Forelimb muscle (tissue), 1 donor: Measurements from ENCODE around the gene BIN2. TPM values are rescaled to one million over a fixed set of nuclear protein-coding genes. Genes with fewer than 3 reads are reported as not detected.

Experiments
- DNase-seq: peaks from one replicate; pipeline ENCODE4 v3.0.0-alpha.2; 2013; ENCODE audit warnings: low read depth
- polyA plus RNA-seq: library from polyadenylated mRNA; unstranded; fragments of 120-200 nt; gene quantifications from one replicate; pipeline ENCODE4 v1.2.1, GENCODE V29; 2013; ENCODE audit not compliant: insufficient read length

Gene BIN2
- polyA plus RNA-seq, result 2.2 TPM

DNA sequence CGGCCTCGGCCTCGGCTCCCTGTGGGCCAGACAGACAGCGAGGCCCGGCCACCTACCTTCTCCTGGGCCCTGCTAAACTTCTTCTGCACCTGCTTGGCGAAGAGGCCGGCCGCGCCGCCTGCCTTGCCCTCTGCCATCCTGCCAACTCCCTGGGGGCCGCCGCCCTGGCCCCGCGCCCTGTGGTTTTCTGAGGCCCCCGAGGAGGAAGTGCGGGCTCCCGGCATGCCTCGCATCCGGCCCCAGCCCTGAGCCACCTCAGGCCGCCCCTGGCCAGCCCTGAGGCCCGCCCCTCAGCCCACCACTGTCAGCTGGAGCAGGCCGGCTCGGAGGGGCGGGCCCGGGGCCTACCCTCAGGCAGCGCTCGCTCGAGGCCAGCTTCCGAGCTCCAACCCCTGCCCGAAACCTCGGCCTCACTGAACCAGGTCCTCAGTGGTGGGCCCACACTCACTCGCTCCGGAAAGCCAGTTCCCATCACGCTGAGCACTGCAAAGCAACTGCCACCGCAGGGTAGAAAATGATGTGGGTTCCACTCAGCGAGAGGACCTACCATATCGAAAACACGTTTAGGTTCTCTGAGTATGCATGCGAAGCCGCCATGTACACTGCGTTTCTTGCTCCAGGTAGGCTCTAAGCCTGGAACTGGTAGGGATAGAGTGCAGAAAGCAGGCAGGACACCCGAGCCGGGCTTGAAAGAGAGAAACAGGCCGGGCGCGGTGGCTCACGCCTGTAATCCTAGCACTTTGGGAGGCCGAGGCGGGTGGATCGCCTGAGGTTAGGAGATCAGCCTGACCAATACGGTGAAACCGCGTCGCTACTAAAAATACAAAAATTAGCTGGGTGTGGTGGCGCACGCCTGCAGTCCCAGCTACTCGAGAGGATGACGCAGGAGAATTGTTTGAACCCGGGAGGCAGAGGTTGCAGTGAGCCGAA, at the start of gene BIN2:
TSS of gene BIN2 (minus strand) at position 209 of the 930 bp plus-strand sequence. CDS start at position 137, 72 bp downstream.
- DNase-seq, result no peak

DNA sequence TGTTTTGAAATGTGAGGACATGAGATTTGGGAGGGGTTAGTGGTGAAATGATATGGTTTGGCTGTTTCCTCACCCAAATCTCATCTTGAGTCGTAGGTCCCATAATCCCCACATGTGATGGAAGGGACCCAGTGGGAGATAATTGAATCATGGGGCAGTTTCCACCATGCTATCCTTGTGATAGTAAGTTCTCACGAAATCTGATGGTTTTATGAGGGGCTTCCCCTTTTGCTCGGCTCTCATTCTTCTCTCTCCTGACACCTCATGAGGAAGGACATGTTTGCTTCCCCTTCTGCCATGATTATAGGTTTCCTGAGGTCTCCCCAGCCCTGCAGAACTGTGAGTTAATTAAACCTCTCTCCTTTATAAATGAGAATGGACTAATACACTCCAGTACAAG, 49.2 kb upstream of the BIN2 start:
- DNase-seq, result no peak

DNA sequence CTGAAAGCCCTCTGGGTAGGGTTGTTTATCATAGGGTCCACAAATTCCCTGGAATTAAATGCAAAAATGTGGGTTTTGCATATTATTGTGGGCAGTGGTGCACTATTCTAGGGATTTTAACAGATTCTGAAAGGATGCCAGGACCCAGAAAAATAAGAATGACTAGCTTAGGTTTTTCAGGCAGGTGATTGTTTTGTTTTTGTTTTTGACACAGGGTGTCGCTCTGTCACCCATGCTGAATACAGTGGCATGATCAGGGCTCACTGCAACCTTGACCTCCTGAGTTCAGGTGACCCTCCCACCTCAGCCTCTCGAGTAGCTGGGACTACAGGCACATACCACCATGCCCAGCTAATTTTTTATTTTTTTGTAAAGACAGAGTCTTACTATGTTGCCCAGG, 48.0 kb upstream of the BIN2 start:
- DNase-seq, result no peak

DNA sequence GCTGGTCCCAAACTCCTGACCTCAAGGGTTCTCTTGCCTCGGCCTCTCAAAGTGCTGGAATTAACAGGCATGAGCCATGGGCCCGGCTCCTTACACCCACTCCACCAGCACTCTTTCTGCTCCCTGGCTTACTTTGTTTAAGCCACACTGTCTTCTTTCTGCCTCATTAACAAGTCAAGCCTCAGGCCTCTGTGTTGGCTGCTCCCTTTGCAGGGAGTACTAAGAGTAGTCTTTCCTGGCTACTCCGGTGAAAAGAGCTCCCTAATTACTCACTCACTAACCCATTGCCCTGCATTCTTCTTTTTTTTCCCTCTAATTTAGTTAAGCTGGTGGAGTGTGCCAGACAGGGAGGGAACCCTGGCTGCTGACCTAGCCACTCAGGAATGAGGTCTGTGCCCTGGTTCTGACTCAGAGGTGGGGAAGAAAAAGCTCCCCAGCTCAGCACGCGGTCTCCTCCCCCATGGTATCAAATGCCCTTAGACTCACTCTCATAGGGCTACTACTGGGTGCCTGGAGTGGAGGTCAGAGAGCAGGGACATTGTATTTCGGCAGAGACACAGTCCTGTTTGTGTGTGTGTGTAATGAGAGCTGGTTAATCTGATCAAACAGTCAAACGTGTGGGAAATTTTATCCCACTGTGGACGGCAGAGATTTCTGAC, 47.5 kb upstream of the BIN2 start:
- no peak for DNase-seq

DNA sequence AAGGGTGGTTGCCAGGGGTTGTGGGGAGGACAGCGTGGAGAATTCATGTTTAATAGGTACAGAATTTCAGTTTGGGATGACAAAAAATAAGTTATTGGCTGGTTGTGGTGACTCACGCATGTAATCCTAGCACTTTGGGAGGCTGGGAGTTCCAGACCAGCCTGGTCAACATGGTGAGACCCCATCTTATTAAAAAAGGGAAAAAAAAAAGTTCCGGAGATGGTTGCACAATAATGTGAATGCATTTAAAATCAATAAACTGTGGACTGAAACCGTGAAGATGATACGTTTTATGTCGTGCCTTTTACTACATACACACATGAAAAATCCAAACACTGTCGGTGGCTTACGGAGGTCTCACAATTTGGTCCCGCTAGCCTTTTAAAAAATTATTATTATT, 46.7 kb upstream of the BIN2 start:
- no peak for DNase-seq

DNA sequence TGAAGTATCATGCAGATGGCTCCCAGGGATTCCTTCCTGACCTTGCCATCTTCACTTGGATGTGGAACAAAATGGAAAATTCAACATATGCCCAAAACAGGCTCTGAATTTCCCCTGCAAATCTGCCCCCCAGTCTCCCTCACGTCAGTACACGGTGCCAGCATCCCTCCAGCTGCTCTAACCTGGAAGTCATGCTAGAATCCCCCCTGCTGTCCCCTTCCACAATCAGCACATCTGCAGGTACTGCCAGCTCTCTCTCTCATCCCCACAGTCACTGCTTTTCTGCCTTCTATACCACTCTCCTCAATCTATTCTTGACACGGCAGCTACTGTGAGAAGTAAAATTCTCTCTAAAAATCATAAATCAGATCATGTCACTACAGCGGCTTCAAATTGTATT, 45.6 kb upstream of the BIN2 start:
- no peak for DNase-seq

DNA sequence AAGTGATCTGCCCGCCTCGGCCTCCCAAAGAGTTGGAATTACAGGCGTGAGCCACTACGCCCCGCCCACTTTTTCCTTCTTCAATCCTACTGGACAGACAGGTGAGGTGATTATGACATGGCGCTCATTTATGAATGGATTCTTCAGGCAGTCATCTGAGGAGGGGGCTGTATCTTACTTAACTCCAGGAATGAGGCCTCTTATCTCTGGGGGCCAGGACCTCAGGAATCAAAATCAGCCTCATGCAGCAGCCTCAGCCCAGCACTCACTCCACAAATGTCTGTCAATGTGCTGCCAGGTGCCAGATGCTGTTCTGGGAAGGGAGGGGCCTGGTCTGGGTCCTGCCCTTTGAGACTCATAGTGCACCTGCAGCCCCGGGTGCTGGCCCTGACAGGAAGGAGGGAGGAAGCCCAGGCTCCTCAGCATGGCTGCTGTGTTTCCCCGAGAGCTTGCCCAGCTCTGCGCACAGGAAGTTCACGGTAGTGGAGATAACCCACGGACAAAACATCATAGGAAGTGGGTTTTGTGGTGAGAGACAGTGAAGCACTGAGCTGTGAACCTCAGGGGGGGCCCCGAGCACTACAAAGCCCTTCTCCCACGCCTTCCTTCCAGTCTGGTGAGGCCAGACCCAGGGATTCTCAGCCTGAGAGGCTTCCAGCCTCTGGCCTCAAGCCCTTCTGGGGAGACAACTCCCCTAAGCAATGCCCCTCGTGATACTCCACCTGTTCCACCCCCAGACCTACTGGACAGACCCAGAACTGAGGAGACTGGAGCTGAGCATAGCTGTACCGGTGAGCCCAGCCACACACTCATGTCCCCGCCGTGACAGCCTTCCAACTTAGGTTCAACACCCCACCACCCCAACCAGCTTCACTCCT, 44.9 kb upstream of the BIN2 start:
- DNase-seq, result no peak

DNA sequence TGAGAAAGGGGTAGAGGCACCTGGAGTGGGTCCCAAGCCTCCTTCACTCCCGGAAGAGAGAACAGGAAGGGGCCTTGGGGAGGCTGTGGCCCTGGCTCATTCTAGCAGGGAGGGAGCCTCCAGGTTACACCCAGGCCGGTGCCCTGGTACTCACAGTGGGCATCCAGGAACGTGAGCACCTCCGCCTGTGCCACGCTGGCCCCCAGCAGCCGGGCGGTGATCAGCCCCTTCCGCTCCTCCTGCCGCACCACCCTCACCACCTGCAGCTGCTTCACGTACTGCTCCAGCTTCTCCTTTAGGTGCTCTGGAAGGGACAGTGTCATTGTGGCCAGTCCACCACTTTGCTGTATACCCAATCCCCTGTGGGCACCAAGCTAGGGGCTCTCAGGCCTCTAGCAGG, 41.3 kb upstream of the BIN2 start:
- no peak for DNase-seq

DNA sequence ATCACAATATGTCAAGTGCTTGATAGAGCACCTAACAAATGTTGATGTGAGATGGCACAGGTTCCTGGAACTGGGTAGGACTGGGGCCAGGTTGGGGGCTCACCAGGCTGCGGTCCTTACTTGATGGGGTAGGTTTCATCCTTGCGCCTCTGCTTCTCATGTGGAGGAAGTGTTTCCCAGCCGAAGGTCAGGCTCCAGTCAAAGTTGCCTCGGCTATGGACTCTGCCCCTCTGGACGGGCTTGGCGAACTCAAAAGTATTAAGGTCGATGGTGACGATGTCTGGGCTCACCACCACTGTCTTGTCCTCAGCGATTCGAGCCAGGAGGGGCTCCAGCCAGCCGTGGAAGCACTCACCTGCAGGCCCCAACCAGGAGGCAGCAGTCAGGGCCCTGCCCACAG, 40.0 kb upstream of the BIN2 start:
- no peak for DNase-seq

DNA sequence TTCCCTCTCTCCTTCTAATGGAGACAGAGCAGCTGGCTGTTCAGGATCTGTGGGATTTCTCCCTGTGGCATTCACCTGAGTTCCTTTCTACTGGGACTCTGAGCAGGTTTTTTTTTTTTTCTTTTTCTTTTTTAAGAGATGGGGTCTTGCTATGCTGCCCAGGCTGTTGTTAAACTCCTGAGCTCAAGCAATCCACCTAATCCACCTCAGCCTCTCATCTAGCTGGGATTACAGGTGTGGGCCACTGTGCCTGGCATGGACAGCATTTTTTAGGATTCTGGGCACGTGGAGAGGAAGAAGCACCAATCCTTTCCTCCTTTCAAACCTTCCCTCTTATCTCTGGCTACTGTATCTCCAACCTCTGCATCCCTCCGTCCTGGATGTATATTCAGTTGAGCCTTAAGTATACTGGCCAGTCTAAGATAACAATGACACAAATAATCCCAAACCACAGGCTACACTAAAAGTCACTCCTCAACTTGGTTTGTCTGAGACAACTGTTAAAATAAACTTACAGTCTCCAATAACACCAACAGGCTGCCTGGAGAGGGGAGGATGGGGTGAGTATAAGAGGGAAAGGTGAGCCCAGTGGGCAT, 38.9 kb upstream of the BIN2 start:
- no peak for DNase-seq

DNA sequence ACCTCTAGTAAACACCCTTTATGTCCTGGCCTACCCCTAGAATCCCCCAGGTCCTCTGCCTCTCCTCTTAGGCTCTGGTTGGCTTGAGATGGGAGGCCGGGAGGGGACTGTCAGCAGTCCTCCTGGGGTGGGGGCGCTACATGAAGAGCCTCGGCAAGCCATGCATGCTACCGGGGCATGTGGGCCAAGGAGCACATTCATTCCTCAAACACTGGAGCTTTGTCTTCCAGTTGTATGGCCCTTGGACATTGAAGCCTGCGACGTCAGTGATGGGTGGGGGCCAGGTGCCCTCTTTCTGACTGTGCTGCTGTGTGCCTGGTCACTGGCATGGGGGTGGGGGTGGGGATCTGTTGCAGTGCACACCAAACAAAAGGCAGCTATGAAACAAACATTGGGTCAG, 38.3 kb upstream of the BIN2 start:
- no peak for DNase-seq

DNA sequence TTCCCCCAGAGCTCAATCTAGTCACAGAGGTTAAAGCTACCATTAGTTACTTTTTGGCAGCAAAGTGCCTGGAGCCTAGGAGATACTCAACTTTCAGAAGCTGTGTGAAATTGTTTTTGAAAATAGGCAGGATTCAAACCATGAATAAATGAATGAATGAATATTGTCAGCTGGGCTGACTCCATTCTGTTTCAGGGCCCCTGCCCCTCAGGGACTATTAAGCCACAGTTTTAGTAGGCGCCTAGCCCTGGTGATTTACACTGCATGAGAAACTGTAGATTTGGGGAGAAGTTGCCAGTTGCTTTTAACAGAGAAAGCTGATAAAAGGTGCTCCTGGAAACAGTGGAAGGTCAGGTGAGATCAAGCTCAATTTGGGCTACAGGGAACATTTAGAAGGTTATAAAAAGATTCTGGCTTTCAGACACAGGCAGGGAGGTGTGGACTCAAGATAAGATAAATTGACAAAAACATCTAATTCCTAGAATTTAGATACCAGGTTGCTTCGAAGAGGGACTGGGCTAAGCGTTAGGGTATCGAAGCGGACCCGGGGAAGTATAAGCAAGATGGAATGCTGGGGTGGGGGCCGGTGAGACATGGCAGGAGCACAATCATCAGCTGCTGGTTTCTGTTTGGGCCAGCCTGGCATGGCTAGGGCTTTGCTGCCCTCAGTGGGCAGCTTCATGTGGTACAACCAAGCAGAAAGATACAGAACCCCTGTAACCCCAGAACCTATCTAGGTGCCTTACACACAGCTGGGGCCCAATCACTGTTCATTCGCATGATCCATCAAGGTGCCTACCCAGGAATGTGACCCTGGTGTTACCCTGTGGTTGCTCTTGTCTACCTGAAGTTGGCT, 37.4 kb upstream of the BIN2 start:
- DNase-seq, result no peak

DNA sequence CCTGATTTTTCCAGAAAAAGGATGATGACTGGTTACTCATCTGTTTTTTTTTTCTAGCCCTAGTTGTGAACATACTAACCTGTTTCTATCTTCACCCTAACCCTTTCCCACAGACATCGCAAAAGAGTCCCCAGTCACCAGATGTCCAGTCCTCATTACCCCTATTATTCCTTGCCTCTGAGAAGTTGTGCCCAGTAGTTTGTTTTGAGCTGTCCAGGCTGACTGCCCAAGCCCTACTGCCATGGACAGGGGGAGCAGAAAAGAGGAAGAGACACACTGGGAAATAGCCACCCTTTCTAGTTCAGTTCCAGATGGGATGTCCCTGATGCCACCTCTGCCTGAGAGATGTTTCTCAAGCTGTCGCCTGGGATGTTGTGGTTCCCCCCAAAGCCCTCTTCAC, 36.3 kb upstream of the BIN2 start:
- no peak for DNase-seq

DNA sequence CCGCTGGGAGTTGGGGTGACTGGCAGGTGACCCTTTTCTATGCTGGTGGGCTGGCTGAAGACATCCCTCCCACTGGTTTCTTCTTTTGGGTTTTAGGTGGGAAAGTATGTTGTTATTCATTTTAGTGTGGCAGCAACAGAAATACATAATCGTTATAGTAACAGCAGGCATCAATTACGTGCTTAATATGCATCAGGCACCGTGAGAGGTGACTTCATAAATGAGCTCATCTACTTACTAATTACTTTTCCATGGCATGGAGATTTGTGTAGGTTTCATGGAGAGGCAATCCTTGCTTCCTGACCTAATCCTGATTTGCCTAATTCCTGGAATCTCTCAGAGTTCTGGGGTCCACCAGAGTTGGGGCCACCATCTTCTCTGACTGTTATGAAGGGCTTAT, 35.9 kb upstream of the BIN2 start:
- no peak for DNase-seq

DNA sequence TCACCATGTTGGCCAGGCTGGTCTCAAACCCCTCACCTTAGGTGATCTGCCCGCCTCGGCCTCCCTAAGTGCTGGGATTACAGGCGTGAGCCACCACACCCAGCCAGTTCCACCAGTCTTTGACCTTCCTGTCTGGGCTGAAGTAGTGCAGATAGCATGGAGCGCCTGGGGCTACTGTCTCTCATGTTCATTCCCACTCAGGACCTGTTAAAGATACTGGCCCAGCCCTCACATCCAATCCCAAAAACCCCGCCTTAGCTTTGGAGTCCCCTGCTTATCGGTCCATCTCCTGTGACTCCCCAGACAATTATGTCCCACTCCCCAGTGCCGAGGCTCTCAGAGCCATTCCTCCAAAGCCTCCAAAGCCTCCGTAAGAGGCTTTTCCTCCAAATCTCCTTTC, 34.5 kb upstream of the BIN2 start:
- no peak for DNase-seq

DNA sequence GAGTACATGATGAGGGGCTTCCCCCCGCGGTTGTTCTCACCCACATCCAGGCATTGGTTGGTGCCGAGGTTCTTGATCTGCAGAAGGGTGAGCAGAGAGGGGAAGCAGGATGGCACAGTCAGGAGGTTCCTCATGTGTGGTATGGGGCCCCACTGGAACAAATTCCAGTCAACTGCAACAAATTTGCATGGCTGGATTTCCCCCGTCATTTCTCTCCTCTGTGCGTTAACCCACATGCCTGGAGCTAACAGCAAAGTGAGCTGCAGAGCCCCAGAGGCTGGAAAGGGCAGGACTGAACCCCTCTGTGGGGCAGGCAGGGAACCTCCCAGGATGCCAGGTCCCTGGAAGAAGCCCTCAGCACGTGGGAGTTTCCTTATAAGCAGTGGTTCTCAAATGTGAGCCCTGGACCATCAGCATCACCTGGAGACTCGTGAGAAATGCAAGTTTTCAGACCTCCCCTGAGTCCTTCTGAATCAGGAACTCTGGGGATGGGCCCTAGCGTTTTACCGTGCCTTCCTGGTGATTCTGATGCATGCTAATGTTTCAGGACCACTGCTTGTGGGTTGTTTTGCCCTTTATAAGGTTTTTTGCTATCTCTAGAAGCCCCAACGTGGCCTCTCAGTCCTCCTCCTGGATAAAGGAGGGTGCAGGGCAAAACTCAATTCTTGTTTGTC, 33.5 kb upstream of the BIN2 start:
- DNase-seq, result no peak

DNA sequence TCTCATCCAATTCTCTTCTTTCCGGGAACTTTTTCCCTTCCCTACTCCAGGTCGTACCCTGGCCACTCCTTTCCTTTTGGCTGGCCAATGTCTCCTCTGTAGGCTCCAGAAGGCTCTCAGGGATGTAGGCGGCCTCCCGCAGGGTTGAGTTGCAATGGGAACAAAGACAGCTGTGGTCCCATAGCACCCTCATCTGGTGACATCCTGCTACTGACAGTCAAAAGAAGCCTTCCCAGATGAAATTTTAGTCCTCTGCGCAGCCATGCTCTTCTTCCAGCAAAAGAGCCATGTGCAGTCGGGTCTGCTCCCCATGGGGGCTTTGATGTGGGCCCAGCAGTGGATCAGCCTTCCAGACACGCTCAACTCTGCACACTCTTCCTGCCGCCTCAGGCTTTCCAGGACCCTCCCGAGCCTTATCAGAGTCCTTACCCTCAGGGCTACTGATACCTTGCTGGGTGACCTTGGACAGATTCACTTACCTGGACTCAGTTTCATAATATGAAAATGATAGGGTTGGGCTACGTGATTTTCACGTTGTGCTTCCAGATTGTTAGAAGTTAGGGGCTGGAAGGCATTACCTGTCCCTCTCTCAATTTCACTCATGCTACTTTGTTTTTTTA, 28.0 kb upstream of the BIN2 start:
- no peak for DNase-seq

DNA sequence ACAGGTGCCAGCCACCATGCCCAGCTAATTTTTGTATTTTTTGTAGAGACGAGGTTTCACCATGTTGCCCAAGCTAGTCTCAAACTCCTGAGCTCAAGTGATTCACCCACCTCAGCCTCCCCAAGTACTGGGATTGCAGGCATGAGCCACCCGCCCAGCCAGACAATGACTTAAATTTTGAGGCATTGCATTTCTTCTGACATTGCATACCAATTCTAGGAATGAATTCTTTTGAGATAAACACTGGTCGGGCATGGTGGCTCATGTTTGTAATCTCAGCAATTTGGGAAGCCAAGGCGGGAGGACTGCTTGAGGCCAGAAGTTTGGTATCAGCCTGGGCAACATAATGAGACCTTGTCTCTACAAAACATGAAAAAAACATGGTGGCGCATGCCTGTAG, 25.1 kb upstream of the BIN2 start:
- DNase-seq, result no peak

DNA sequence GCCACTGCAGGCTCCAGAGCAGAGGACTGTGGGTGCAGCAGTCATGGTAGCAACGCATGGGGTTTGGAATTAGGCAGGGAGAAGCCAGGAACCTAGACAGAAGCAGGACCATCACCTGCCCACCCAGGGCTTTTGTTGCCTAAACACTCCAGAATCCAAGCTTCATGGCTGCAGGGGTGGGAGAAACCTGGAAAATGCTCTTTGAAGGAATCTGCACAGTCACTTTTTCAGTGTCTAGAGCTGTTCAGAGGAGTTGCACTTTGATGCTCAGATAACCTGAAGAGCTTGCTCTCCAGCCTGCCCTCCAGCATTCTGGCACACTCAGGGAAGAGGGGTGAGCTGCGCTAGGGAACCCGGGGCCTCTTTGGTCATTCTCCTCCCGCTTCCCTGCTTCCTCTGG, 24.1 kb upstream of the BIN2 start:
- DNase-seq, result no peak

DNA sequence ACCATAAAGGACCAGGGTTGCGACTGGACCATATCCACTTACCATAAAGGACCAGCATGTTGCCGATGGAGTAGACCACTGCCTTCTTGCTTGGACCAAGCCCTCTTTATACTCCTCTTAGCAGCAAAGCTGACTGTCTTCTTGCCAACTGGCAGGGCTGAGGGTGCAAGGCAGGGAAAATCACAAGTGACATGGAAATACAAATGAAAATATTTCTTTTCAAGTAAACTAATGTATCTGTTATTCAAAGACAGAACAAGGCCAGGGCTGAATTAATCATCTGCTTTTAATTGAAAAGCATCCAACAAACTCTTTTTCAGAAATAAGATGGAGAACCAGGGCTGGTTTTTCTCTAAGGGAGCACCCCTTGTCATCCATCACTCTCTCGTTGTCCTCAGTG, 22.6 kb upstream of the BIN2 start, which contains the start of gene CELA1:
TSS of gene CELA1 (minus strand) at position 99 of the 400 bp plus-strand sequence. CDS start at position 58, 41 bp downstream.
- DNase-seq, result no peak
